WTC11 (cell line): Measurements from ENCODE around the gene SNTB2. TPM values are rescaled to one million over a fixed set of nuclear protein-coding genes. Genes with fewer than 3 reads are reported as not detected.
A peak's percentile ranks its signal among the peaks of the same experiment; 100 is the strongest.

Source experiments
- ATAC-seq: fragments of 200-7000 bp; cut with Tn5 transposase; 2 replicates; pipeline ENCODE4 v1.10.0; 2021; ENCODE audit warnings: mild to moderate bottlenecking, moderate library complexity
- CTCF ChIA-PET: fragments of 300-600 bp; sonication (Branson Sonifier 250); formaldehyde crosslinking; loops from one replicate; lab custom pipeline; 2021; ENCODE audit warnings: antibody characterized with exemption; lab: Charles Lee
- POLR2A ChIA-PET: fragments of 350-600 bp; sonication (Branson Sonifier 250); formaldehyde crosslinking; loops from one replicate; lab custom pipeline; 2021; ENCODE audit warnings: antibody characterized with exemption; lab: Charles Lee
- DNase-seq: peaks from one replicate; pipeline ENCODE4 v3.0.0; 2021; ENCODE audit warnings: low spot score
- H3K27ac Mint-ChIP-seq: 2 replicates; pipeline ENCODE4 v1.8.0; 2021; ENCODE audit warnings: mixed read lengths
- H3K27me3 Mint-ChIP-seq: 2 replicates; pipeline ENCODE4 v1.8.0; 2021; ENCODE audit warnings: low read depth, mild to moderate bottlenecking, moderate library complexity, mixed read lengths
- H3K36me3 Mint-ChIP-seq: 2 replicates; pipeline ENCODE4 v1.8.0; 2021; ENCODE audit warnings: mixed read lengths
- H3K4me1 Mint-ChIP-seq: 2 replicates; pipeline ENCODE4 v1.8.0; 2022; ENCODE audit warnings: mixed read lengths
- H3K4me3 Mint-ChIP-seq: 2 replicates; pipeline ENCODE4 v1.8.0; 2021; ENCODE audit warnings: mild to moderate bottlenecking, moderate library complexity, mixed read lengths
- H3K9me3 Mint-ChIP-seq: 2 replicates; pipeline ENCODE4 v1.8.0; 2021; ENCODE audit warnings: mixed read lengths
- ATF1 ChIP-seq: sonication (generic); formaldehyde crosslinking; IDR thresholded peaks from 2 replicates; pipeline ENCODE4 v1.8.1; 2023; ENCODE audit warnings: mild to moderate bottlenecking, moderate library complexity, missing genetic modification reagents
- CREM ChIP-seq: sonication (generic); formaldehyde crosslinking; IDR thresholded peaks from 2 replicates; pipeline ENCODE4 v1.8.1; 2022; ENCODE audit warnings: mild to moderate bottlenecking, missing genetic modification reagents, moderate library complexity
- ESRRA ChIP-seq: sonication (generic); formaldehyde crosslinking; IDR thresholded peaks from 2 replicates; pipeline ENCODE4 v1.8.1; 2022; ENCODE audit warnings: mild to moderate bottlenecking, missing genetic modification reagents, borderline replicate concordance
- FOXP1 ChIP-seq: sonication (generic); formaldehyde crosslinking; IDR thresholded peaks from 2 replicates; pipeline ENCODE4 v1.8.0; 2022; ENCODE audit warnings: missing genetic modification reagents, mild to moderate bottlenecking, moderate library complexity, borderline replicate concordance
- GABPB1 ChIP-seq: sonication (generic); formaldehyde crosslinking; IDR thresholded peaks from 2 replicates; pipeline ENCODE4 v1.8.1; 2023; ENCODE audit warnings: mild to moderate bottlenecking, missing genetic modification reagents
- RELA ChIP-seq: sonication (generic); formaldehyde crosslinking; IDR thresholded peaks from 2 replicates; pipeline ENCODE4 v1.8.1; 2022; ENCODE audit warnings: missing genetic modification reagents, mild to moderate bottlenecking, borderline replicate concordance
- TP53 ChIP-seq: sonication (generic); formaldehyde crosslinking; IDR thresholded peaks from 2 replicates; pipeline ENCODE4 v1.8.1; 2023; ENCODE audit warnings: mild to moderate bottlenecking, missing genetic modification reagents
- ZNF263 ChIP-seq: sonication (generic); formaldehyde crosslinking; IDR thresholded peaks from 2 replicates; pipeline ENCODE4 v1.8.1; 2022; ENCODE audit warnings: low read depth, mild to moderate bottlenecking, moderate library complexity, missing genetic modification reagents
- ZNF396 ChIP-seq: fragments of 250-450 bp; sonication (Bioruptor Pico); IDR thresholded peaks from 2 replicates; pipeline ENCODE4 v1.8.0; 2021; ENCODE audit warnings: mild to moderate bottlenecking, moderate library complexity, borderline replicate concordance
- total RNA-seq: library from RNA; stranded (reverse); gene quantifications from 3 replicates; pipeline ENCODE4 v1.2.3, GENCODE V29; 2021
- TF ChIP-seq, protein P1 (sequence below): sonication (generic); formaldehyde crosslinking; IDR thresholded peaks from 2 replicates; pipeline ENCODE4 v1.8.0; 2022; ENCODE audit warnings: missing genetic modification reagents
- TF ChIP-seq, protein P2 (sequence below): sonication (generic); formaldehyde crosslinking; IDR thresholded peaks from 2 replicates; pipeline ENCODE4 v1.8.1; 2023; ENCODE audit warnings: mild to moderate bottlenecking, moderate library complexity, missing genetic modification reagents
- TF ChIP-seq, protein P3 (sequence below): sonication (generic); formaldehyde crosslinking; IDR thresholded peaks from 2 replicates; pipeline ENCODE4 v1.8.0; 2022; ENCODE audit warnings: mild to moderate bottlenecking, missing genetic modification reagents
- TF ChIP-seq, protein P4 (sequence below): sonication (generic); formaldehyde crosslinking; IDR thresholded peaks from 2 replicates; pipeline ENCODE4 v1.8.1; 2022; ENCODE audit warnings: mild to moderate bottlenecking, moderate library complexity, missing genetic modification reagents
- TF ChIP-seq, protein P5 (sequence below): sonication (generic); formaldehyde crosslinking; IDR thresholded peaks from 2 replicates; pipeline ENCODE4 v1.8.1; 2023; ENCODE audit warnings: mild to moderate bottlenecking, missing genetic modification reagents, moderate library complexity
- TF ChIP-seq, protein P6 (sequence below): sonication (generic); formaldehyde crosslinking; IDR thresholded peaks from 2 replicates; pipeline ENCODE4 v1.8.1; 2023; ENCODE audit warnings: mild to moderate bottlenecking, missing genetic modification reagents, moderate library complexity
- TF ChIP-seq, protein P7 (sequence below): sonication (generic); formaldehyde crosslinking; IDR thresholded peaks from 2 replicates; pipeline ENCODE4 v1.8.0; 2023; ENCODE audit warnings: missing genetic modification reagents, mild to moderate bottlenecking, borderline replicate concordance

SNTB2 gene
- total RNA-seq, 1 experiment from 2014 or later: 23.7 TPM

DNA sequence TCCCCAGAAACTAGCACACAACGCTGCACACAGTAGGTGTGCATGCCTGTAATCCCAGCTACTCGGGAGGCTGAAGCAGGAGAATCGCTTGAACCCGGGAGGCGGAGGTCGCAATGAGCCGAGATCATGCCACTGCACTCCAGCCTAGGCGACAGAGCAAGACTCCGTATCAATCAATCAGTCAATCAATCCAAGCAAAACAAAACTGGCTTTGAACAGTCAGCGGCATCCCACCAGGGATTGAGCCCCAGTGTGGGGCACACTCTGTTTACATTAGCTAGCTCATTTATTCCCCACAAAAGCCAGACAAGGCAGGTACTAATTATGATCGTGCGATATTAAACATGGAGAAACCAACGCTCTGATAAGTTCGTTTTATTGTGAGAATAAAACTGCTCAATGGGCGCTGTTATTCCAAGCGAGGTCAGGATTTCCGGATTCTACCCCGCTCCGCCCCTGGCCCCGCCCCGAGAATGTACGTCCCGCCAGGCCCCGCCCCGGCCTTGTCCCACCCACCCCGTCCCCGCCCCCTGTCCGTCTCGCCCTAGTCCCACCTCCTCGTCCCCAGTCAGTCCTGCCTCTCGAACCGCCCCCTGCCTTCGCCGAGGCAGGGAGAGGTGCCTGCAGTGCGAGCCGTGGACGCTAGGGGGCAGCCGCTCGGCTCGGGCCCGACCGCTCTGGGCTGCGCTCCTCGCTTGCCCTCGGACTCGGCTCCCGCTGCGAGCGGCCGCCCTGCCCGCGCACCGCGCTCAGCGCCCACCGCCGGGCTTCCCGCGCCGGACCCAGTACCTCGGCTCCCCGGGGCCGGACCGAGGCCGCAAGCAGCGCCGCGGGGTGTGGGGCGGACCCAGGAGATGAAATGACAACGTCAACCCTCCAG, 123.9 kb downstream of the SNTB2 start, which contains the start of gene VPS4A (continued):
- TF ChIP-seq, protein P1, sequence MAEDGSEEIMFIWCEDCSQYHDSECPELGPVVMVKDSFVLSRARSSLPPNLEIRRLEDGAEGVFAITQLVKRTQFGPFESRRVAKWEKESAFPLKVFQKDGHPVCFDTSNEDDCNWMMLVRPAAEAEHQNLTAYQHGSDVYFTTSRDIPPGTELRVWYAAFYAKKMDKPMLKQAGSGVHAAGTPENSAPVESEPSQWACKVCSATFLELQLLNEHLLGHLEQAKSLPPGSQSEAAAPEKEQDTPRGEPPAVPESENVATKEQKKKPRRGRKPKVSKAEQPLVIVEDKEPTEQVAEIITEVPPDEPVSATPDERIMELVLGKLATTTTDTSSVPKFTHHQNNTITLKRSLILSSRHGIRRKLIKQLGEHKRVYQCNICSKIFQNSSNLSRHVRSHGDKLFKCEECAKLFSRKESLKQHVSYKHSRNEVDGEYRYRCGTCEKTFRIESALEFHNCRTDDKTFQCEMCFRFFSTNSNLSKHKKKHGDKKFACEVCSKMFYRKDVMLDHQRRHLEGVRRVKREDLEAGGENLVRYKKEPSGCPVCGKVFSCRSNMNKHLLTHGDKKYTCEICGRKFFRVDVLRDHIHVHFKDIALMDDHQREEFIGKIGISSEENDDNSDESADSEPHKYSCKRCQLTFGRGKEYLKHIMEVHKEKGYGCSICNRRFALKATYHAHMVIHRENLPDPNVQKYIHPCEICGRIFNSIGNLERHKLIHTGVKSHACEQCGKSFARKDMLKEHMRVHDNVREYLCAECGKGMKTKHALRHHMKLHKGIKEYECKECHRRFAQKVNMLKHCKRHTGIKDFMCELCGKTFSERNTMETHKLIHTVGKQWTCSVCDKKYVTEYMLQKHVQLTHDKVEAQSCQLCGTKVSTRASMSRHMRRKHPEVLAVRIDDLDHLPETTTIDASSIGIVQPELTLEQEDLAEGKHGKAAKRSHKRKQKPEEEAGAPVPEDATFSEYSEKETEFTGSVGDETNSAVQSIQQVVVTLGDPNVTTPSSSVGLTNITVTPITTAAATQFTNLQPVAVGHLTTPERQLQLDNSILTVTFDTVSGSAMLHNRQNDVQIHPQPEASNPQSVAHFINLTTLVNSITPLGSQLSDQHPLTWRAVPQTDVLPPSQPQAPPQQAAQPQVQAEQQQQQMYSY: no peak
- peak; percentile 89; the same call in 1 of the 2 replicates for TF ChIP-seq FOXP1 (CRISPR knock-in tag)
- TF ChIP-seq, all 79 proteins: peak for 23

DNA sequence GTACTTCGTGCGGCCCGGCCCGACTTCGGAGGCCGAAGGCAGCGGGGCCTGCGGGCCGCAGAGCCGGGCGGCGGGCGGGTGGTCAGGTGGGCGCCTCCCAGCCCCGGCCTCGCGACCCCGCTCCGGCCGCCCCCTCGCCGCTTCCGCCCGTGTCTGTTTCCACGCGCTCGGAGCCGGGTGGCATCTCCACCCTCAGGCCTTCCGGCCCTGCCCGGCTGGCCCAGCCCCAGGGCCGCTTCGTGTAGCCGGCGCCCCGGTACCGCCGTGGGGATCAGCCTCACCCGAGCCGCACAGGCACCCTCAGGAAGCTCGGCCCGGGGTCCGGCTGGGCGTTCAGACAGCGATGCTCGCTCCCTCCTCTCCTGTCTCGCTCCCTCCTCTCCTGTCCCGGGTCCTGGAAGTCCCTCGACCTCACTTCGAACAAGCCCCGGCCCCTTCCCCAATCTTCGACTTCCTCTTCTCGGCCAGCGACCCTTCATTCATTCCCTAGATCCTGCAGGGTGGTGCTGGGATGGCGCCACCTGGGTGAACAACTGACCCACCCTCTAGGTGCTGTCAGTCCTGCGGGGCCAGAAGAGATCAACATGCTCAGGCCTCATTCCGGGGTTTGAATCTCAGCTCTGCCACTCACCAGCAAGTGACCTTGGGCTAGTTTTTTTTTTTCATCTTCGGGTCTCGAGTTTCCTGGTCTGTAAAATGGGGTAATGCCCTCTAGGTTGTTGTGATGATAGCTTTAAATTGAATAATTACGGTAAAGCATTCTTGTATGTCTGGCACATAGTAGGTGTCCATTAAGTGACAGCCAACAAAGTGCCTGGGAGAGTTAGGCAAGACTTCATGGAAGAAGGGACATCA, 124.8 kb downstream of the SNTB2 start:
- ATAC-seq: peak; percentile 43
- Mint-ChIP-seq H3K27me3 (no peaks in the 10 kb centered on the region), H3K9me3 (no peaks in the 10 kb centered on the region)
- CTCF ChIA-PET: interaction anchor here (1.1 to 2.2 kb wide), 3 partner anchors 12 to 162 kb away, joined by 3 to 7 read pairs (median 6); no protein-coding TSS in a partner anchor
- POLR2A ChIA-PET: no interaction called here
- peak; percentile 44 for DNase-seq
- TF ChIP-seq, protein P2, sequence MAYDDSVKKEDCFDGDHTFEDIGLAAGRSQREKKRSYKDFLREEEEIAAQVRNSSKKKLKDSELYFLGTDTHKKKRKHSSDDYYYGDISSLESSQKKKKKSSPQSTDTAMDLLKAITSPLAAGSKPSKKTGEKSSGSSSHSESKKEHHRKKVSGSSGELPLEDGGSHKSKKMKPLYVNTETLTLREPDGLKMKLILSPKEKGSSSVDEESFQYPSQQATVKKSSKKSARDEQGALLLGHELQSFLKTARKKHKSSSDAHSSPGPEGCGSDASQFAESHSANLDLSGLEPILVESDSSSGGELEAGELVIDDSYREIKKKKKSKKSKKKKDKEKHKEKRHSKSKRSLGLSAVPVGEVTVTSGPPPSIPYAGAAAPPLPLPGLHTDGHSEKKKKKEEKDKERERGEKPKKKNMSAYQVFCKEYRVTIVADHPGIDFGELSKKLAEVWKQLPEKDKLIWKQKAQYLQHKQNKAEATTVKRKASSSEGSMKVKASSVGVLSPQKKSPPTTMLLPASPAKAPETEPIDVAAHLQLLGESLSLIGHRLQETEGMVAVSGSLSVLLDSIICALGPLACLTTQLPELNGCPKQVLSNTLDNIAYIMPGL: peak; percentile 76; the same call in 1 of the 2 replicates
- TF ChIP-seq, protein P3, sequence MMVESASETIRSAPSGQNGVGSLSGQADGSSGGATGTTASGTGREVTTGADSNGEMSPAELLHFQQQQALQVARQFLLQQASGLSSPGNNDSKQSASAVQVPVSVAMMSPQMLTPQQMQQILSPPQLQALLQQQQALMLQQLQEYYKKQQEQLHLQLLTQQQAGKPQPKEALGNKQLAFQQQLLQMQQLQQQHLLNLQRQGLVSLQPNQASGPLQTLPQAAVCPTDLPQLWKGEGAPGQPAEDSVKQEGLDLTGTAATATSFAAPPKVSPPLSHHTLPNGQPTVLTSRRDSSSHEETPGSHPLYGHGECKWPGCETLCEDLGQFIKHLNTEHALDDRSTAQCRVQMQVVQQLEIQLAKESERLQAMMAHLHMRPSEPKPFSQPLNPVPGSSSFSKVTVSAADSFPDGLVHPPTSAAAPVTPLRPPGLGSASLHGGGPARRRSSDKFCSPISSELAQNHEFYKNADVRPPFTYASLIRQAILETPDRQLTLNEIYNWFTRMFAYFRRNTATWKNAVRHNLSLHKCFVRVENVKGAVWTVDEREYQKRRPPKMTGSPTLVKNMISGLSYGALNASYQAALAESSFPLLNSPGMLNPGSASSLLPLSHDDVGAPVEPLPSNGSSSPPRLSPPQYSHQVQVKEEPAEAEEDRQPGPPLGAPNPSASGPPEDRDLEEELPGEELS (CRISPR knock-in tag): peak; percentile 2; the same call in 1 of the 2 replicates
- peak; percentile 77; the same call in 1 of the 2 replicates for TF ChIP-seq FOXP1 (CRISPR knock-in tag)
- TF ChIP-seq, protein P4, sequence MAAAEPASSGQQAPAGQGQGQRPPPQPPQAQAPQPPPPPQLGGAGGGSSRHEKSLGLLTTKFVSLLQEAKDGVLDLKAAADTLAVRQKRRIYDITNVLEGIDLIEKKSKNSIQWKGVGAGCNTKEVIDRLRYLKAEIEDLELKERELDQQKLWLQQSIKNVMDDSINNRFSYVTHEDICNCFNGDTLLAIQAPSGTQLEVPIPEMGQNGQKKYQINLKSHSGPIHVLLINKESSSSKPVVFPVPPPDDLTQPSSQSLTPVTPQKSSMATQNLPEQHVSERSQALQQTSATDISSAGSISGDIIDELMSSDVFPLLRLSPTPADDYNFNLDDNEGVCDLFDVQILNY (CRISPR knock-in tag): peak; percentile 28; the same call in 1 of the 2 replicates
- TF ChIP-seq RELA (CRISPR knock-in tag): 0 out of 2 replicates have a peak, but pooled peaks have one; percentile 49
- TF ChIP-seq, protein P5, sequence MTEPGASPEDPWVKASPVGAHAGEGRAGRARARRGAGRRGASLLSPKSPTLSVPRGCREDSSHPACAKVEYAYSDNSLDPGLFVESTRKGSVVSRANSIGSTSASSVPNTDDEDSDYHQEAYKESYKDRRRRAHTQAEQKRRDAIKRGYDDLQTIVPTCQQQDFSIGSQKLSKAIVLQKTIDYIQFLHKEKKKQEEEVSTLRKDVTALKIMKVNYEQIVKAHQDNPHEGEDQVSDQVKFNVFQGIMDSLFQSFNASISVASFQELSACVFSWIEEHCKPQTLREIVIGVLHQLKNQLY (CRISPR knock-in tag): no peak
- TF ChIP-seq ESRRA (CRISPR knock-in tag): no peak
- TF ChIP-seq, protein P6, sequence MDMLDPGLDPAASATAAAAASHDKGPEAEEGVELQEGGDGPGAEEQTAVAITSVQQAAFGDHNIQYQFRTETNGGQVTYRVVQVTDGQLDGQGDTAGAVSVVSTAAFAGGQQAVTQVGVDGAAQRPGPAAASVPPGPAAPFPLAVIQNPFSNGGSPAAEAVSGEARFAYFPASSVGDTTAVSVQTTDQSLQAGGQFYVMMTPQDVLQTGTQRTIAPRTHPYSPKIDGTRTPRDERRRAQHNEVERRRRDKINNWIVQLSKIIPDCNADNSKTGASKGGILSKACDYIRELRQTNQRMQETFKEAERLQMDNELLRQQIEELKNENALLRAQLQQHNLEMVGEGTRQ (CRISPR knock-in tag): 0 out of 2 replicates have a peak, but pooled peaks have one; percentile 33
- 0 out of 2 replicates have a peak, but pooled peaks have one; percentile 10 for TF ChIP-seq CREM (CRISPR knock-in tag)
- TF ChIP-seq GABPB1 (CRISPR knock-in tag): 0 out of 2 replicates have a peak, but pooled peaks have one; percentile 5
- TF ChIP-seq ZNF396 (CRISPR knock-in tag): no peak
- no peak for TF ChIP-seq ATF1
- TF ChIP-seq, protein P7, sequence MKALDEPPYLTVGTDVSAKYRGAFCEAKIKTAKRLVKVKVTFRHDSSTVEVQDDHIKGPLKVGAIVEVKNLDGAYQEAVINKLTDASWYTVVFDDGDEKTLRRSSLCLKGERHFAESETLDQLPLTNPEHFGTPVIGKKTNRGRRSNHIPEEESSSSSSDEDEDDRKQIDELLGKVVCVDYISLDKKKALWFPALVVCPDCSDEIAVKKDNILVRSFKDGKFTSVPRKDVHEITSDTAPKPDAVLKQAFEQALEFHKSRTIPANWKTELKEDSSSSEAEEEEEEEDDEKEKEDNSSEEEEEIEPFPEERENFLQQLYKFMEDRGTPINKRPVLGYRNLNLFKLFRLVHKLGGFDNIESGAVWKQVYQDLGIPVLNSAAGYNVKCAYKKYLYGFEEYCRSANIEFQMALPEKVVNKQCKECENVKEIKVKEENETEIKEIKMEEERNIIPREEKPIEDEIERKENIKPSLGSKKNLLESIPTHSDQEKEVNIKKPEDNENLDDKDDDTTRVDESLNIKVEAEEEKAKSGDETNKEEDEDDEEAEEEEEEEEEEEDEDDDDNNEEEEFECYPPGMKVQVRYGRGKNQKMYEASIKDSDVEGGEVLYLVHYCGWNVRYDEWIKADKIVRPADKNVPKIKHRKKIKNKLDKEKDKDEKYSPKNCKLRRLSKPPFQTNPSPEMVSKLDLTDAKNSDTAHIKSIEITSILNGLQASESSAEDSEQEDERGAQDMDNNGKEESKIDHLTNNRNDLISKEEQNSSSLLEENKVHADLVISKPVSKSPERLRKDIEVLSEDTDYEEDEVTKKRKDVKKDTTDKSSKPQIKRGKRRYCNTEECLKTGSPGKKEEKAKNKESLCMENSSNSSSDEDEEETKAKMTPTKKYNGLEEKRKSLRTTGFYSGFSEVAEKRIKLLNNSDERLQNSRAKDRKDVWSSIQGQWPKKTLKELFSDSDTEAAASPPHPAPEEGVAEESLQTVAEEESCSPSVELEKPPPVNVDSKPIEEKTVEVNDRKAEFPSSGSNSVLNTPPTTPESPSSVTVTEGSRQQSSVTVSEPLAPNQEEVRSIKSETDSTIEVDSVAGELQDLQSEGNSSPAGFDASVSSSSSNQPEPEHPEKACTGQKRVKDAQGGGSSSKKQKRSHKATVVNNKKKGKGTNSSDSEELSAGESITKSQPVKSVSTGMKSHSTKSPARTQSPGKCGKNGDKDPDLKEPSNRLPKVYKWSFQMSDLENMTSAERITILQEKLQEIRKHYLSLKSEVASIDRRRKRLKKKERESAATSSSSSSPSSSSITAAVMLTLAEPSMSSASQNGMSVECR: peak; percentile 78; the same call in 1 of the 2 replicates
- 0 out of 2 replicates have a peak, but pooled peaks have one; percentile 8 for TF ChIP-seq ZNF263
- peak; percentile 74; the same call in 1 of the 2 replicates for TF ChIP-seq TP53 (CRISPR knock-in tag)
- TF ChIP-seq, all 79 proteins: peak for 11
- Mint-ChIP-seq H3K4me3 (peak overlapping the region; percentile 96), H3K36me3 (peaks cover 11% of the 10 kb centered on the region; the same call in 1 of the 2 replicates), H3K4me1 (peaks cover 9% of the 10 kb centered on the region), H3K27ac (peak overlapping the region; percentile 78)
